GM18867 (cell line): ENCODE measurements around the gene PANK3.
"Not testable (repeated sequence)": the region's sequence is repeated elsewhere in the genome, so short reads cannot be mapped to it uniquely, and the experiment has no call there.

ENCODE experiments used
- ATAC-seq: cut with Tn5 transposase; IDR thresholded peaks from one replicate; pipeline ENCODE4 v1.9.1; 2021; ENCODE audit warnings: mild to moderate bottlenecking, moderate library complexity; ENCODE audit not compliant: unreplicated experiment

PANK3 gene

DNA sequence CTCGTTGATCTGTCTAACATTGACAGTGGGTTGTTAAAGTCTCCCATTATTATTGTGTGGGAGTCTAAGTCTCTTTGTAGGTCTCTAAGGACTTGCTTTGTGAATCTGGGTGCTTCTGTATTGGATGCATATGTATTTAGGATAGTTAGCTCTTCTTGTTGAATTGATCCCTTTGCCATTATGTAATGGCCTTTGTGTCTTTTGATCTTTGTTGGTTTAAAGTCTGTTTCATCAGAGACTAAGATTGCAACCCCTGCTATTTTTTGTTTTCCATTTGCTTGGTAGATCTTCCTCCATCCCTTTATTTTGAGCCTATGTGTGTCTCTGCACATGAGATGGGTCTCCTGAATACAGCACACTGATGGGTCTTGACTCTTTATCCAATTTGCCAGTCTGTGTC is 17.0 kb upstream of the PANK3 start:
- not testable (repeated sequence) for ATAC-seq

DNA sequence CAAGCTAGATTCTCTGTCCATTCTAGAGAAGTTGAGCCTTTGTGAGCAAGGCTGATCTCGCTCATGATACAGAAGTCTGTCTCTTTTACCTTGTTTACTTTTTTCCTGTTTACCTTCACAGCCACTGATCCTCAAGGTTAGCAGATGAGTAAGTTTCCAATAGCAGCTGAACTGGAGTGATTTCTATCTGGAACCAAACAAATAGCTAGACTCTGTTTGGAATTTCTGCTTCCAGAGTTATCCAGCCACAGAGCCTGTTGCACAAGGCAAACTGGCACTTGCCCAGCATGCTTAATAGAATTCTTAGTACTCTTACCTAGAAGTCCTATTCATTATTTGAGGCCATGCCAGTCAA is 12.8 kb upstream of the PANK3 start:
- ATAC-seq, result no peak

DNA sequence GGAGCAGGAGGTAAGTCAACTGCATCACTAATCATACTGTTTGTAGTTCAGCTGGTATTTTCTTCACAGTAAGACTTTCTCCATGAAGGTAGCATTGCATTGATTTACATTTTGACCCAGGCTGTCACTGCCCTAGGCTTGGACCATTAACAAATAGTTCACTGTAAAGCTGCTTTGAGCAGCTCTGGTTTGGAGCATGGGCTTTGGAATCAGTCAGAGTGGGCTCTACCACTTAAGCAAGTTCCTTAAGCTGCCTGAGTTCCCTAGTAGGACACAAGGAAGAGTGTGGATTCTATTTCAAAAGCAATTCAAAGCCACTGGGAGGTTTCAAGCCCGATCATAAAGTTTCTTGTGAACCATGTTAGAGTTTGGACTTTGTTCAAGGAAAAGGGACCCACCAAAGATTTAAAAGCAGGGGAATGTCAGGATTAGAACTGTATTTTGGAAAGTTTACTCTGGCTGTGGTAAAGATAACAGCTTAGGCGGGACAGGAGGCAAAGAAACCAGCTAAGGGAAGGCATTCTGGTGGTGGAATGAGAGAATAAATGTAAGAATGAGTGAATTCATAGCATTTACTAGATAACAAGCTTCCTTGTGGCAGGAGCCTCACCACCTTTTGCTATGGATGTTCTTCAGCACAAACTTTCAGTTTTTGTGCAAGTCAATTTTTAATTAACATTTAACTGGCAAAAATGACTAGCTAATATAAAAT is 12.3 kb upstream of the PANK3 start:
- ATAC-seq, result no peak

DNA sequence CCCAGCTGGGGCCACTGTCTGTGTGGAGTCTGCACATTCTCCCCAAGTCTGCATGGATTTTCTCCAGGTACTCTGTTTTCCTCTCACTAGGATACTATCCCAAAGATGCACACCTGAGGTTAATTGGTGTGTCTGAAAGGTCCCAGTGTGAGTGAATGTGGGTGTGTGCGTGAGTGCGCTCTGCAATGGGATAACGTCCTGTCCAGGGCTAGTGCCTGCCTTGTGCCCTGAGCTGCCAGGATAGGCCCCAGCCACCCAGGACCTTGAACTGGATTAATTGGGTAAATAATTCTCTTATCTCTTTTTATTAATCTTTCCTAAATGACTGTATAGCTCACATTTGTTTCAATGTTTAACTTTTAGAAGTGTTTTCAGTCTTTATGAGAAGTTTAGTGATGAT is 11.5 kb upstream of the PANK3 start:
- ATAC-seq, result no peak

DNA sequence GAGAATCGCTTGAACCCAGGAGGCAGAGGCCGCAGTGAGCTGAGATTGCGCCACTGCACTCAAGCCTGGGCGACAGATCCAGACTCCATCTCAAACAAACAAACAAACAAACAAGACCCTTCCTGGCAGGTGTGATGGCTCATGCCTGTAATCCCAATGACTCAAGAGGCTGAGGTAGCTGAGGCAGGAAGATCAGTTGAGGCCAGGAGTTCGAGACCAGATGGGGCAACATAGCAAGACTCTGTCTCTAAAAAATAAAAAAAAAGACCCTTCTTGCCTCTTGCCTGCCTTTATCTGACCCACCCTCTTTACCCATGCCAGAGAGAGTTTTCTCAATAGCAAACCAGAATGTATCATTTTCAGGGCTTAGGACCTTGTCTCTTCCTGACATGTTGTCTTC is 8.8 kb upstream of the PANK3 start:
- no peak for ATAC-seq

DNA sequence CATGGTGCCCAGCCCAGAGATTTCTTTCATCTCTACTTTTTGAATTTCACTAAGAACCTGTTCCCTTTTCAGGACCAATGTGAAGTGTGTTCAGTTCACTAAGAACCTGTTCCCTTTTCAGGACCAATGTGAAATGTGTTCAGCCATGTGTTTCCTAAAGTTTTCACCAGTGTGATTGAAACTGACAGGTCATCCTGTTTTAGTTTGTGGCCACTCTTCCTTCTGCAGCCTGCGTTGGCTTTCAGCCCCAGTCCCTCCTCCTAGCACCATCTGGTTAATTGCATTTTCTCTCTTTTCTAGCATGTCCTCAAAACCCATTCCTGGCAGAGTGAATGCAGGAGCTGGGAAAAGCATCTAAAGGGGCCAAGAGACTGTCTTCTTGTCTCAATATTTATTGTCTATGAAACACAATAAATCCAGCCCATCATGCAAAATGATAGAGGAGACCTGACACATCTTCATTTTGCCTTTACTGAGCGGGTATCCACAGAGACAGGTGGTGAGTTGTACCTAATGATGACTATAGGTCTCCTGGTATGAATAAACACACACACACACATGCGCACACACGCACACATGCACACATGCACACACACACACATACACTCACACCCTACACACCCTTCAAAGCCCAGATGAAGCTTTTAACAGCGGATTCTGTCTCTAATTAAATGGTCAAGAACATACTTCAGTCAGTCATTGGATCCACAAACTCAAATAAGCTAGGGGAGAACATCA is 6.1 kb upstream of the PANK3 start:
- ATAC-seq, result no peak

DNA sequence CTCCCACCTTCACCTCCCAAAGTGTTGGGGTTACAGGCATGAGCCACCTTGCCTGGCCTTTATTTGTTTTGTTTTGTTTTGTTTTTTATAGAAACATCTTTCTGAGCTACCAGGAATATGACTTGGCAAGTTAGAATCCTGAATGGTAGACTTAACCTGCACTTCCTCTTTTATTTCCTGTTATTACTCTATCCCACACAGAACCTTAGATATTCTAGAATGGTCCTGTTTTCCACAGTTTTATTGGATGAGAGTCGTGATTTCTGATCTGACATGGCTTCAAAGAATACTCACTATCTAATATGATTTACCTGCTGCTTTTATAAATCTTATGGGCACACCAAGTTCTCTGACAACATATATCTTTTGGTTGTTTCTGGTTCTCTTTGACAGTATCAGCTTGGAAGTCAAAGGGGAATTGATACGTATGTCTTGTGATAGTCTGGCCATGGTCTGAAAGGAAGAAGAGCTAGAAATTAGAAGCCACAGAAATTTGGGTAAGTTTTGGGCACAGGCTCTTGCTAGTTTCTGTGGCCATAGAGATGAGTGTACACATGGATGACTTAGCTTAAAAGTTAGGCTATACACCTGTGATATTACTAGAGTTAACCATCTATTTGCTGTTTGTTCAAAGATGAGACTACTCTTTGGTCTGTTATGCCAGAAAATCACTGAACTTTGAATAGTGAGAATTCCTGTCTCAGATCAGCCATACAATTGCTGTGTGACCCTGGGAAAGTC is 4.7 kb upstream of the PANK3 start:
- peak; percentile 23 for ATAC-seq

DNA sequence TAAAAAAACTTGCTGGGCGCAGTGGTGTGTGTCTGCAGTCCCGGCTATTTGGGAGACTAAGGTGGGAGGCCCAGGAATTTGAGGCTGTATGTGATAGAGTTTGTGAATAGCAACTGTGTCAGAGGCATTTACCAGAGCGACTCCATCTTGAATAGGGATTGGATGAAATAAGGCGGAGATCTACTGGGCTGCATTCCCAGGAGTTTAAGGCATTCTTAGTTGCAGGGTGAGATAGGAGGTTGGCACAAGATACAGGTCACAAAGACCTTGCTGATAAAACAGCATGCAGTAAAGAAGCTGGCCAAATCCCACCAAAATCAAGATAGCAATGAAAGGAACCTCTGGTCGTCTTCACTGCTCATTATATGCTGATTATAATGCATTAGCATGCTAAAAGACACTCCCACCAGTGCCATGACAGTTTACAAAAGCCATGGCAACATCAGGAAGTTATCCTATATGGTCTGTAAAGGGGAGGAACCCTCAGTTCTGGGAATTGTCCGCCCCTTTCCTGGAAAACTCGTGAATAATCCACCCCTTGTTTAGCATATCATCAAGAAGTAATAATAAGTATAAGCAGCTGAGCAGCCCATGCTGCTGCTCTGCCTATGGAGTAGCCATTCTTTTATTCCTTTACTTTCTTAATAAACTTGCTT is 1.8 kb upstream of the PANK3 start:
- not testable (repeated sequence) for ATAC-seq

DNA sequence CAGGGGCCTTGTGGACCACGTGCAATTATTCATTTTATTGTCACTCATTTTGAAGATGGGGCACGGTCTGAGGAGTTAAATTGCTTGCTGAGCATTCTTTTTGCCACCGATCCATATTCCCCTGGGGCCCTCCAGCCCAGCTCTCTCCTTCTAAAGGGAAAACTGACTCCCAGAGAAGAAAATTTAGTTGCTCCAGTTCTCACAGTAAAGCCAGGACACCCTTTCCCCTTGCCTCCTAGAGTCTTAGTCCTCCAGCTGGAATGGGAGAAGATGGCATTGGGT is 1.0 kb upstream of the PANK3 start:
- ATAC-seq, result no peak

DNA sequence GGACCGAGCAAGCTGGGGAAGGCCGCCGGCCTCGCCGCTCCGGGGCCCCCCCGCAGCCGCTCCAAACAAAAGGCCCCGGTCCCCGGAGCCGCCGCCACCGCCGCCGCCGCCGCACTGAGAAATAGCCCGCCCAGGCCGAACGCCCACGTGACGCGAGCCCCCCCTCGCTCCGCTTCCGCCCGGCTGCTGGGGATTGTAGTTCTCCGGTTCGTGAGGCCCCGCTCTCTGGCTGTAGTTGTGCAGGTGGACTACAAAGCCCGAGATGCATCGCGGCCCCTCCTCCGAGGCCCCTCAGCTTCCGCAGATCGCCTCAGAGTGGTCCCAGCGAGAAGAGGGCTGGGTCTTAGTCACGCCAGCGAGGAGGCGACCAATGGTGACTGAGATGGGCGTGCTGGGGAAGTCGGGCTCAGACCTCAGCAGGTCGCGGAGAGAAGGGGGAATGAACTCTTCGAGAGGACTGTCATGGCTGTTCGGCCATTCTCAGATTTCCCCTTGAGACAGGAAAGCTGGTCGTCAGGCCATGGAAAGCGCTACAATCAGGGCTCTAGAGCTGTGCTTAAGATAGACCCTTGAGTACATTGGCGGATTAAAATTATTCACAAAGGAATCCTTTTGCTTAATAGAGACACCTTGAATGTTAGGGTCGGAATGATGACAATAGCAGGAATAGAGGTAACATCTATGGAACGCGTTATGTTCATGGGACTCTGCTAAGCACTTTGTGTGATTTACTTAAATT is 489 bp upstream of the PANK3 start:
- ATAC-seq, result peak; percentile 94

DNA sequence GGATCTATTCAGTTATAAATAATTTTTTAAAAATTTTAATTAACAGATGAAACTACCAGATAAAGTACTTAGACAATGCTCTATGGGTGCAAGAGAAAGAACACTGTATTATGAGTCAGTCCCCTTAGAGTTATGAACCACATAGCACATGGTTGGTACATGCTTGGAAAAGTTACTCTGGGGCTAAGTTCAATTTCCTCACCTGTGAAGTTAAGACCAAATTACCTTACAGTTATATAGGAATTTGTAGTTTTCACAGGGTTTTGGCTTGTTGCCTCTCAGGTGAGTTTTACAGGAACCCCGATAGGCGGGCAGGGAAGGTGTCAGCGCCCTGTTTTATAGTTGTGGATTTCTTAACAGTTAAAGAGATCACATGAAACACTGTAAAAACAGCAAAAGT is 1.2 kb downstream of the PANK3 start:
- no peak for ATAC-seq

DNA sequence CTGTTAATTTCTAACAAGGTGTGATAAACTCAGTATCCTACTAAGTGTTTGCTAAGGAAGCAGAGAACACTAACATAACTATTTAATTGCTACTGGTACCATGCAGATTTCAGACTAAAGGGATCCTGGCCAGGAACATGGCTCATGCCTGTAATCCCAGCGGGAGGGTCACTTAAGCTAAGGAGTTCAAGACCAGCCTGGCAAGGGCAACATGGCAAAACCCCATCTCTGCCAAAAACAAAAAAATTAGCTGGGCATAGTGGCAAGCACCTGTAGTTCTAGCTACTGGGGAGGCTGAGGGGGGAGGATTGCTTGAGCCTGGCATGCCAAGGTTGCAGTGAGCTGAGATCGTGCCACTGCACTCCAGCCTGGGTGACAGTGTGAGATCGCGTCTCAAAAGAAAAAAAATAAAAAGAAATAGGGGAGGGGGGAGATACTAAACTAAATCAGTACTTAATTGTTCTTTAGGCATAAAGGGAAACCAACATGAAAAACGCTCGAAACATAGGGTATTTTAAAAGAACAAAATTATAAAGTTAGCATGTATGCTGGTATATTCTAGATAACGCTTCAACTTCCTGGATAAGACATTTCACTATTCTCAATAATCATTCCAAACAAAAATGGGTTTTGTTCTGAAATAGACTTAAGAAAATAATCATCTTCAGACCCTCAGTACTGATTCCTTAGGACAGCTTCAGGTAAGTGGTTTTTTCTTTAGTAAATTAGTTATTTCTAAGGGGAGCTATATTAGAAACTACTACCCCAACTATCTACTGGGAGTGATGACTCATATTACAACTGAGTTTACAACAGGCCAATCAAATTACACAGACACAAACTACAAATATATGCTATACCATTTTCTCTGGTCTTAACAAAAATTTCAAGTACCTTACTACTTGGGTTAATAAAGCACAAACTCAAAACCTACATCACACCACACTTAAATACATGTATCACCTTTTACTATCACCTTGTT is 3.5 kb downstream of the PANK3 start:
- ATAC-seq, result no peak

DNA sequence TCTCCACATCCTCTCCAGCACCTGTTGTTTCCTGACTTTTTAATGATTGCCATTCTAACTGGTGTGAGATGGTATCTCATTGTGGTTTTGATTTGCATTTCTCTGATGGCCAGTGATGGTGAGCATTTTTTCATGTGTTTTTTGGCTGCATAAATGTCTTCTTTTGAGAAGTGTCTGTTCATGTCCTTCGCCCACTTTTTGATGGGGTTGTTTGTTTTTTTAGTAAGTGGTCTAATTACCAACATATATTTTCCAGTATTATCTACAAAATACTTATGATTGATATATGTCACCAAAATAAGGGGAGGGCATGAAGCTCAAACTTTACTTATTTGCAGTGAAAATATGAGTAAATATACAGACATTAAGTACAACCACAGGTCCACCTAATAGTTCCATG is 5.0 kb downstream of the PANK3 start:
- ATAC-seq, result not testable (repeated sequence)

DNA sequence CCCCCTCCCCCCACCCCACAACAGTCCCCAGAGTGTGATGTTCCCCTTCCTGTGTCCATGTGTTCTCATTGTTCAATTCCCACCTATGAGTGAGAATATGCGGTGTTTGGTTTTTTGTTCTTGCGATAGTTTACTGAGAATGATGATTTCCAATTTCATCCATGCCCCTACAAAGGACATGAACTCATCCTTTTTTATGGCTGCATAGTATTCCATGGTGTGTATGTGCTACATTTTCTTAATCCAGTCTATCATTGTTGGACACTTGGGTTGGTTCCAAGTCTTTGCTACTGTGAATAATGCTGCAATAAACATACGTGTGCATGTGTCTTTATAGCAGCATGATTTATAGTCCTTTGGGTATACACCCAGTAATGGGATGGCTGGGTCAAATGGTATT is 5.5 kb downstream of the PANK3 start:
- not testable (repeated sequence) for ATAC-seq

DNA sequence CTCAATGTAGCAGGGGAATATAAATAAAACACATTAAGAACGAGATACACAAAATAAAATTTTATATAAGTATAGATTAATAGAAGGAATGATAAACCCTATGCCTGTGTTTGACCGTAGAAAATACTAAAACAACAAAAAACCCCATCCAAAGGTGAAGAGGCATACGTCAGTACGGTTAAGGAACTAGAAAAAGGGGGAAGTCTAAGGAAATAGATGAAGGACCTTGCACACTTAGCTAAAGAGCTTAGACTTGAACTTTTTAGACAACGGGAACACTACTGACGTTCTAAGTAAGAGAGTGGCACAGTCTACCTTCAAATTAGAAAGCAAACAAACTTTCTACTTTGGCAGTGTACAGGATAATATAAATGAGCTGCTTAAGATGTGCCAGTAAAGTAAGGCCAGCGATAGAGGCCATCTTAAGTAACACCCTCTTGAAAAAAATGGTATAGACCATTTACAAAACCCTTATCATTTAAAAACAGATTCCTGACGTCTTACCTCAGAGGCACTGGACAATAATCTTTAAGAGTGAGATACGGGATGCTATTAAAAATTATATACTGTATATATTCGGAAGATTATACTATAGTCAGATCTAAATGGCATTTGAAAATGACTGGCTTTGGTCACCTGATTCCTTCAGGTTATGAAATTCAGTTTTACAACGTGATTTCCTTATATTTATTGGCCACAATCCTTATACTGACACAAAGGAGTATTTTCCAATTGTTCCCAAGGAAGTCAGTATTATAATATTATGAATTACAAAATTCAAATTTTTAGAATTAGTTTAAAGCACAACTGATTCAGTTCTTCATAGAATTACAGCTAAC is 8.5 kb downstream of the PANK3 start:
- ATAC-seq, result no peak

DNA sequence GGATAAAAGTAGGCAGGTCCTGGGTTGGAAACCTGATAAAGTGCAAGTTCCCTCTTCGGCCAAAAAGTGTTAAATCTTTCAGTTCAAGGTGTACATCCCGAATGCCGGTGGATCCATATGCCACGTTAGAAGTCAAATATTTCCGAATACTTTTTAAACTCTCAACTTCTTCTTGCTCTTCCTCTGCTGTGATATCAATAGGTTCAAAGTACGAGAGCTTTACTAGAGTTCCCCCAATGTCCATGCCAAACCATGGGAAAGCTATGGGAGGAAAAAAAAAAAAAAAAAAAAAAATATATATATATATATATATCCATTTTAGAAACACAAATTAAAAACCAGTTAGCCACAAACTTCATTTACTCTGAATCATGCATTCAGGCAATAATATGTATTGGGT is 10.4 kb downstream of the PANK3 start:
- no peak for ATAC-seq

DNA sequence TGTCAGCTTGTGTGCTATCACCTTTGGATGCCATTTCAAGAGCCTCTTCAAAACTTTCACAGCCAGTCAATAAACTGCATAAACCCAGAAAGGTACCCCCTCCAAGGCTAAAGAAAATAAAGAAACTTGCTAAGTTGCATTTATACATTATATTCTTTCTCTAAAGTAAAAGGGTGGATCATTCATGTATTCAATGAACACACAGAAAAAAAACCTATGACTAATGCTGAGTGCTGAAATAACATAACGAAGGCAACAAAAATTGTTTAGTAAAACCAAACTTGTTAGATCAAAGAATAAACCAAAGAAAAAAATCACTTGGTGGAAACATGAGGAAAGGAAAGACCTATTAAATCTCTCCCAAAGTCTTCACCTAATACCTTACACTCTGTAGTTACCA is 15.2 kb downstream of the PANK3 start:
- ATAC-seq, result no peak

DNA sequence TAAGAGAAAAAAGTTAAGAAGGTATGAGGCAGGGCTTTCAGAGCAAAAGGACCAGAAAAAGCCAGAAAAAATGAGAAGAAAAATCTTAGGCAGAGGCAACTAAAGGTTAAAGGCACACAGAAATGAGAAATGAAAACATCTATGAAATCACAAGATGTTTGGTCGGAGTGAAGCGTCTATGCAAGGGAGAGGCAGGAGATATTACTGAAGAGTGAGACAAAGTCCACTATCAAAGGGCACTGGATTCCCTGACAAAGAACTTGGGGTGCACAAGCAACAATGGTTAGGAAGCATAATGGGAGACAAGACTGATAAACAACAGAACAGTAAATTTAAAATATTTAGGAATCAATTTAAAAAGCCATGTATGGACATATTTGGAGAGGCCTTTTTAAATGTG is 16.9 kb downstream of the PANK3 start:
- ATAC-seq, result no peak

DNA sequence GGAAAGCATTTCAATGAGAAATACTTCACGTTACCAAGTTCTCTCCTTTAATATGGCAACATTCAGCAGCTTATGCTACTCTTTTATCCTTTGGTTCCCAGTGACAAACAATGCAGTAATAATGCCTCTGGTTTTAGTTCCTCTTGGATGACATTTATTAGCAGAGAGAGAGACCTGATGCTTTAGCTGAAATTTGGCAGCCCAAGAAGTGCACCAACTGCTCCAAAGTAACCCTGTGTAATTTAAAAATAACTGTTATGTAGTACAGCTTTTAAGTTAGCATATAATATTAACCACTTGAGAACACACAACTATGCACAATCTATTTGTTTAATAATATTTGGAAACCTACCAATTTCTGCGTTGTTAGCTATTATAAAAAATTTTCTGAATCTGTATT is 21.8 kb downstream of the PANK3 start:
- no peak for ATAC-seq
